SK-N-SH treated with all-trans-retinoic acid at 6 μM for 48 hours (cell line): ENCODE data around the gene PIK3R3.

Experiments
- ATAC-seq: fragments of 200-7000 bp; cut with Tn5 transposase; 3 replicates; pipeline ENCODE4 v1.9.1; 2020; ENCODE audit warnings: mild to moderate bottlenecking, moderate library complexity
- ARNTL ChIP-seq: fragments of 450-650 bp; formaldehyde crosslinking; IDR thresholded peaks from 2 replicates; pipeline ENCODE4 v1.5.0; 2020; ENCODE audit warnings: low read depth, mild to moderate bottlenecking, moderate library complexity, borderline replicate concordance
- BACH2 ChIP-seq: fragments of 250-450 bp; sonication (Bioruptor Pico); IDR thresholded peaks from 2 replicates; pipeline ENCODE4 v1.9.0; 2021; ENCODE audit warnings: mild to moderate bottlenecking, borderline replicate concordance
- CREB5 ChIP-seq: fragments of 250-450 bp; sonication (Bioruptor Pico); IDR thresholded peaks from 2 replicates; pipeline ENCODE4 v1.5.1; 2020; ENCODE audit warnings: low read depth, mild to moderate bottlenecking, moderate library complexity
- CSDC2 ChIP-seq: fragments of 250-450 bp; sonication (Bioruptor Pico); IDR thresholded peaks from 2 replicates; pipeline ENCODE4 v1.5.0; 2020; ENCODE audit warnings: mild to moderate bottlenecking, moderate library complexity
- CSRNP3 ChIP-seq: fragments of 250-450 bp; sonication (Bioruptor Pico); IDR thresholded peaks from 2 replicates; pipeline ENCODE4 v1.5.1; 2021; ENCODE audit warnings: mild to moderate bottlenecking, moderate library complexity
- ESRRG ChIP-seq: fragments of 250-450 bp; sonication (Bioruptor Pico); IDR thresholded peaks from 2 replicates; pipeline ENCODE4 v1.6.1; 2021; ENCODE audit warnings: mild to moderate bottlenecking
- GLIS3 ChIP-seq: fragments of 250-450 bp; sonication (Bioruptor Pico); IDR thresholded peaks from 2 replicates; pipeline ENCODE4 v1.5.0; 2020; ENCODE audit warnings: mild to moderate bottlenecking, moderate library complexity
- ISL1 ChIP-seq: fragments of 250-450 bp; sonication (Bioruptor Pico); IDR thresholded peaks from 2 replicates; pipeline ENCODE4 v2.1.2; 2022; ENCODE audit warnings: mild to moderate bottlenecking, moderate library complexity
- OSR1 ChIP-seq: fragments of 250-450 bp; sonication (Bioruptor Pico); IDR thresholded peaks from 2 replicates; pipeline ENCODE4 v1.8.0; 2022; ENCODE audit warnings: moderate library complexity, mild to moderate bottlenecking, inconsistent platforms
- PATZ1 ChIP-seq: fragments of 250-450 bp; sonication (Bioruptor Pico); IDR thresholded peaks from 2 replicates; pipeline ENCODE4 v1.8.0; 2020; ENCODE audit warnings: mild to moderate bottlenecking, moderate library complexity, borderline replicate concordance
- POU6F1 ChIP-seq: fragments of 250-450 bp; sonication (Bioruptor Pico); IDR thresholded peaks from 2 replicates; pipeline ENCODE4 v1.8.0; 2021; ENCODE audit warnings: low read depth, mild to moderate bottlenecking, moderate library complexity, borderline replicate concordance
- PPARA ChIP-seq: fragments of 250-450 bp; sonication (Bioruptor Pico); IDR thresholded peaks from 2 replicates; pipeline ENCODE4 v1.5.0; 2020; ENCODE audit warnings: mild to moderate bottlenecking, borderline replicate concordance
- RARB ChIP-seq: fragments of 250-450 bp; sonication (Bioruptor Pico); IDR thresholded peaks from 2 replicates; pipeline ENCODE4 v1.8.0; 2021; ENCODE audit warnings: mild to moderate bottlenecking, moderate library complexity
- SNAI2 ChIP-seq: fragments of 250-450 bp; sonication (Bioruptor Pico); IDR thresholded peaks from 2 replicates; pipeline ENCODE4 v1.5.0; 2020; ENCODE audit warnings: mild to moderate bottlenecking, moderate library complexity
- TOX ChIP-seq: fragments of 250-450 bp; sonication (Bioruptor Pico); IDR thresholded peaks from 2 replicates; pipeline ENCODE4 v1.8.0; 2021; ENCODE audit warnings: mild to moderate bottlenecking, moderate library complexity, borderline replicate concordance
- TSHZ2 ChIP-seq: fragments of 250-450 bp; sonication (Bioruptor Pico); IDR thresholded peaks from 2 replicates; pipeline ENCODE4 v1.5.0; 2020; ENCODE audit warnings: mild to moderate bottlenecking, moderate library complexity
- ZFP3 ChIP-seq: fragments of 250-450 bp; sonication (Bioruptor Pico); IDR thresholded peaks from 2 replicates; pipeline ENCODE4 v1.5.0; 2020; ENCODE audit warnings: mild to moderate bottlenecking, moderate library complexity
- ZFP30 ChIP-seq: fragments of 450-650 bp; formaldehyde crosslinking; IDR thresholded peaks from 2 replicates; pipeline ENCODE4 v1.5.0; 2022; ENCODE audit warnings: mild to moderate bottlenecking, moderate library complexity
- ZNF70 ChIP-seq: fragments of 450-650 bp; formaldehyde crosslinking; IDR thresholded peaks from 2 replicates; pipeline ENCODE4 v1.5.0; 2020; ENCODE audit warnings: mild to moderate bottlenecking, moderate library complexity
- ZNF8 ChIP-seq: fragments of 450-650 bp; formaldehyde crosslinking; IDR thresholded peaks from 2 replicates; pipeline ENCODE4 v1.5.0; 2020; ENCODE audit warnings: mild to moderate bottlenecking, moderate library complexity

The PIK3R3 gene

GRCh38 chr1:46132529-46133180 is at the start of gene PIK3R3:
Gene PIK3R3 (minus strand): TSS chr1:46132629. CDS start chr1:46131952, 677 bp downstream.
- ATAC-seq: peak; percentile 95
- 0 out of 2 replicates have a peak, but pooled peaks have one; percentile 24 for TF ChIP-seq RARB (CRISPR knock-in tag)
- no peak for TF ChIP-seq TSHZ2 (CRISPR knock-in tag)
- TF ChIP-seq POU6F1 (CRISPR knock-in tag): 0 out of 2 replicates have a peak, but pooled peaks have one; percentile 46

GRCh38 chr1:46181343-46182260 is 49.2 kb upstream of the PIK3R3 start:
- peak; percentile 11 for ATAC-seq
- TF ChIP-seq CSRNP3 (CRISPR knock-in tag) (no peak), SNAI2 (CRISPR knock-in tag) (no peak), CREB5 (CRISPR knock-in tag) (no peak), CSDC2 (CRISPR knock-in tag) (no peak), PPARA (no peak), BACH2 (no peak), ZFP30 (CRISPR knock-in tag) (no peak), TOX (CRISPR knock-in tag) (no peak), PATZ1 (CRISPR knock-in tag) (no peak), GLIS3 (CRISPR knock-in tag) (no peak), TSHZ2 (CRISPR knock-in tag) (no peak), ARNTL (CRISPR knock-in tag) (no peak), POU6F1 (CRISPR knock-in tag) (no peak), ZNF70 (CRISPR knock-in tag) (no peak), ESRRG (CRISPR knock-in tag) (no peak), ISL1 (CRISPR knock-in tag) (no peak), ZNF8 (CRISPR knock-in tag) (no peak), RARB (CRISPR knock-in tag) (no peak), OSR1 (no peak), ZFP3 (CRISPR knock-in tag) (no peak)
